Activated T-cell treated with anti-CD3 and anti-CD28 coated beads, Interleukin-2, amount 50 U/mL, for 4 hours (primary cell): ENCODE measurements around the gene WDR11. TPM values are rescaled to one million over a fixed set of nuclear protein-coding genes. Genes with fewer than 3 reads are reported as not detected.

Experiments
- ATAC-seq, 2 donors: fragments of 200-7000 bp; cut with Tn5 transposase; one replicate each; pipeline ENCODE4 v1.10.0; 2021
- DNase-seq: peaks from one replicate; pipeline ENCODE4 v3.0.0-alpha.2; 2020
- H3K27me3 Mint-ChIP-seq: one replicate; pipeline ENCODE4 v1.8.0; 2021; ENCODE audit warnings: low read depth, mixed read lengths
- H3K36me3 Mint-ChIP-seq: one replicate; pipeline ENCODE4 v1.8.0; 2022; ENCODE audit warnings: mixed read lengths; ENCODE audit not compliant: insufficient read depth
- H3K4me1 Mint-ChIP-seq: one replicate; pipeline ENCODE4 v1.8.0; 2021; ENCODE audit warnings: low read depth, mixed read lengths
- H3K4me3 Mint-ChIP-seq: one replicate; pipeline ENCODE4 v1.8.0; 2021; ENCODE audit warnings: mild to moderate bottlenecking, moderate library complexity, mixed read lengths
- H3K9me3 Mint-ChIP-seq: one replicate; pipeline ENCODE4 v1.8.0; 2021; ENCODE audit warnings: mixed read lengths
- total RNA-seq, 3 donors: library from RNA; stranded (reverse); gene quantifications; one replicate each; pipeline ENCODE4 v1.2.1, GENCODE V29; 2021

Gene WDR11
- 10 to 100 TPM; 23.6 to 32.3 (median 24.7) TPM for total RNA-seq

- H3K27me3 Mint-ChIP-seq, result no peaks in the 10 kb centered on the region
- peaks cover 45% of the 10 kb centered on the region for H3K4me1 Mint-ChIP-seq
- ATAC-seq (peak; percentile 91 to 94), DNase-seq (peak; percentile 52)
- H3K4me3 Mint-ChIP-seq, result peak within 1 kb of the TSS; percentile 99
- H3K36me3 Mint-ChIP-seq, result peaks cover 25% of the 10 kb centered on the region
- H3K9me3 Mint-ChIP-seq, result peaks cover 5% of the 10 kb centered on the region
These were observed at the start of gene WDR11 for GRCh38 chr10:120850911-120851865. Gene WDR11 (plus strand): TSS chr10:120851362. CDS start chr10:120851421, 59 bp downstream.

- no peaks in the 10 kb centered on the region for H3K36me3 Mint-ChIP-seq
- ATAC-seq (no peak), DNase-seq (no peak)
- no peak overlapping the region for H3K4me3 Mint-ChIP-seq
- no peaks in the 10 kb centered on the region for H3K9me3 Mint-ChIP-seq
- H3K4me1 Mint-ChIP-seq, result no peaks in the 10 kb centered on the region
- no peaks in the 10 kb centered on the region for H3K27me3 Mint-ChIP-seq
These were observed 48.2 kb upstream of the WDR11 start for GRCh38 chr10:120802935-120803334.

- ATAC-seq (no peak), DNase-seq (no peak)
- Mint-ChIP-seq H3K4me1 (no peaks in the 10 kb centered on the region), H3K27me3 (no peaks in the 10 kb centered on the region), H3K4me3 (no peak overlapping the region), H3K9me3 (no peaks in the 10 kb centered on the region), H3K36me3 (no peaks in the 10 kb centered on the region)
These were observed 47.2 kb upstream of the WDR11 start for GRCh38 chr10:120803972-120804371.

GRCh38 chr10:120805014-120805812 is 45.9 kb upstream of the WDR11 start:
- Mint-ChIP-seq H3K4me3 (no peak overlapping the region), H3K4me1 (no peaks in the 10 kb centered on the region), H3K27me3 (peaks cover 2% of the 10 kb centered on the region), H3K36me3 (no peaks in the 10 kb centered on the region), H3K9me3 (no peaks in the 10 kb centered on the region)
- no peak for ATAC-seq
- DNase-seq, result no peak

GRCh38 chr10:120806081-120806480 is 45.1 kb upstream of the WDR11 start:
- DNase-seq, result no peak
- Mint-ChIP-seq H3K4me1 (no peaks in the 10 kb centered on the region), H3K9me3 (no peaks in the 10 kb centered on the region), H3K4me3 (no peak overlapping the region), H3K36me3 (no peaks in the 10 kb centered on the region), H3K27me3 (peaks cover 2% of the 10 kb centered on the region)
- no peak for ATAC-seq

GRCh38 chr10:120810298-120810697 is 40.9 kb upstream of the WDR11 start:
- DNase-seq (no peak), ATAC-seq (no peak)
- no peaks in the 10 kb centered on the region for H3K36me3 Mint-ChIP-seq
- H3K27me3 Mint-ChIP-seq, result peaks cover 2% of the 10 kb centered on the region
- H3K4me1 Mint-ChIP-seq, result no peaks in the 10 kb centered on the region
- H3K4me3 Mint-ChIP-seq, result no peak overlapping the region
- H3K9me3 Mint-ChIP-seq, result peaks cover 4% of the 10 kb centered on the region

- DNase-seq (no peak), ATAC-seq (no peak)
- H3K27me3 Mint-ChIP-seq, result peaks cover 10% of the 10 kb centered on the region
- H3K4me3 Mint-ChIP-seq, result no peak overlapping the region
- H3K4me1 Mint-ChIP-seq, result no peaks in the 10 kb centered on the region
- peaks cover 4% of the 10 kb centered on the region for H3K9me3 Mint-ChIP-seq
- no peaks in the 10 kb centered on the region for H3K36me3 Mint-ChIP-seq
These were observed 38.1 kb upstream of the WDR11 start for GRCh38 chr10:120813085-120813484.

- no peaks in the 10 kb centered on the region for H3K36me3 Mint-ChIP-seq
- ATAC-seq (no peak), DNase-seq (no peak)
- no peaks in the 10 kb centered on the region for H3K4me1 Mint-ChIP-seq
- peaks cover 19% of the 10 kb centered on the region for H3K27me3 Mint-ChIP-seq
- no peak overlapping the region for H3K4me3 Mint-ChIP-seq
- peaks cover 4% of the 10 kb centered on the region for H3K9me3 Mint-ChIP-seq
These were observed 32.9 kb upstream of the WDR11 start for GRCh38 chr10:120818301-120818700.

- H3K36me3 Mint-ChIP-seq, result no peaks in the 10 kb centered on the region
- no peak for ATAC-seq
- no peak for DNase-seq
- H3K4me1 Mint-ChIP-seq, result no peaks in the 10 kb centered on the region
- peaks cover 20% of the 10 kb centered on the region for H3K27me3 Mint-ChIP-seq
- no peak overlapping the region for H3K4me3 Mint-ChIP-seq
- peaks cover 4% of the 10 kb centered on the region for H3K9me3 Mint-ChIP-seq
These were observed 31.8 kb upstream of the WDR11 start for GRCh38 chr10:120819366-120819765.

GRCh38 chr10:120823266-120823665 is 27.9 kb upstream of the WDR11 start:
- DNase-seq, result no peak
- H3K4me1 Mint-ChIP-seq, result no peaks in the 10 kb centered on the region
- ATAC-seq, result no peak
- H3K27me3 Mint-ChIP-seq, result peaks cover 11% of the 10 kb centered on the region
- no peak overlapping the region for H3K4me3 Mint-ChIP-seq
- H3K9me3 Mint-ChIP-seq, result no peaks in the 10 kb centered on the region
- H3K36me3 Mint-ChIP-seq, result no peaks in the 10 kb centered on the region

GRCh38 chr10:120824881-120825309 is 26.3 kb upstream of the WDR11 start:
- no peak for ATAC-seq
- no peaks in the 10 kb centered on the region for H3K9me3 Mint-ChIP-seq
- H3K4me3 Mint-ChIP-seq, result no peak overlapping the region
- H3K36me3 Mint-ChIP-seq, result no peaks in the 10 kb centered on the region
- no peaks in the 10 kb centered on the region for H3K4me1 Mint-ChIP-seq
- DNase-seq, result no peak
- peaks cover 5% of the 10 kb centered on the region for H3K27me3 Mint-ChIP-seq

- Mint-ChIP-seq H3K27me3 (peaks cover 8% of the 10 kb centered on the region), H3K9me3 (no peaks in the 10 kb centered on the region), H3K4me1 (no peaks in the 10 kb centered on the region), H3K4me3 (no peak overlapping the region), H3K36me3 (no peaks in the 10 kb centered on the region)
- DNase-seq, result no peak
- no peak for ATAC-seq
These were observed 25.0 kb upstream of the WDR11 start for GRCh38 chr10:120825878-120826769.

- Mint-ChIP-seq H3K36me3 (no peaks in the 10 kb centered on the region), H3K4me3 (no peak overlapping the region), H3K27me3 (peaks cover 8% of the 10 kb centered on the region), H3K9me3 (no peaks in the 10 kb centered on the region), H3K4me1 (no peaks in the 10 kb centered on the region)
- DNase-seq, result no peak
- no peak for ATAC-seq
These were observed 23.8 kb upstream of the WDR11 start for GRCh38 chr10:120827251-120827875.
